IMR-90 (cell line): ENCODE measurements around the gene EIF2B5. TPM values are rescaled to one million over a fixed set of nuclear protein-coding genes. Genes with fewer than 3 reads are reported as not detected.

Experiments used
- ATAC-seq: fragments of 200-7000 bp; cut with Tn5 transposase; 2 replicates; pipeline ENCODE4 v1.9.1; 2020; ENCODE audit warnings: low read depth, mild to moderate bottlenecking, moderate library complexity
- BruUV-seq: library from RNA; stranded (reverse); fragments of 400-500 nt; replicated peaks from 2 replicates; lab custom pipeline; 2021; lab: Mats Ljungman, UMichigan
- CTCF ChIA-PET: fragments of 300-600 bp; formaldehyde crosslinking; extraction: SDS; loops from one replicate; lab custom pipeline; 2021; ENCODE audit warnings: antibody characterized with exemption; lab: Yijun Ruan, JAX
- POLR2A ChIA-PET: fragments of 300-600 bp; sonication (Branson Sonifier 250); formaldehyde crosslinking; loops from one replicate; lab custom pipeline; 2022; ENCODE audit warnings: antibody characterized with exemption; ENCODE audit not compliant: unreplicated experiment; lab: Charles Lee
- DNase-seq: peaks from one replicate; pipeline ENCODE4 v3.0.0; 2013
- H2AFZ ChIP-seq: replicated peaks from 2 replicates; pipeline ENCODE3; 2013; ENCODE audit warnings: low read length, mild to moderate bottlenecking; ENCODE audit not compliant: poor library complexity
- H2AK5ac ChIP-seq: 2 replicates; pipeline ENCODE4 v1.6.1; 2013; ENCODE audit warnings: low read depth, low read length, inconsistent platforms
- H2AK9ac ChIP-seq: replicated peaks from 2 replicates; pipeline ENCODE3; 2013; ENCODE audit warnings: mild to moderate bottlenecking, low read depth, low read length, moderate library complexity; ENCODE audit not compliant: poor library complexity
- H2BK120ac ChIP-seq: 2 replicates; pipeline ENCODE4 v1.6.1; 2013; ENCODE audit warnings: low read depth, low read length, inconsistent platforms
- H2BK15ac ChIP-seq: 3 replicates; pipeline ENCODE4 v1.6.1; 2013; ENCODE audit warnings: low read depth, low read length, inconsistent platforms
- H2BK20ac ChIP-seq: 2 replicates; pipeline ENCODE4 v1.6.1; 2013; ENCODE audit warnings: low read depth, mild to moderate bottlenecking, inconsistent platforms, low read length, moderate library complexity
- H2BK5ac ChIP-seq: 2 replicates; pipeline ENCODE4 v1.6.1; 2013; ENCODE audit warnings: mild to moderate bottlenecking, low read depth, low read length, inconsistent platforms; ENCODE audit not compliant: poor library complexity, severe bottlenecking
- H3K14ac ChIP-seq: replicated peaks from 2 replicates; pipeline ENCODE4 v1.6.1; 2013; ENCODE audit warnings: low read depth, low read length, inconsistent platforms
- H3K18ac ChIP-seq: 2 replicates; pipeline ENCODE4 v1.6.1; 2013; ENCODE audit warnings: low read depth, low read length, control low read depth
- H3K23ac ChIP-seq: 2 replicates; pipeline ENCODE4 v1.6.1; 2013; ENCODE audit warnings: low read depth, low read length, inconsistent platforms
- H3K27ac ChIP-seq: 2 replicates; pipeline ENCODE4 v1.5.1; 2013; ENCODE audit warnings: mild to moderate bottlenecking, control low read depth, low read length; ENCODE audit not compliant: insufficient read depth
- H3K27me3 ChIP-seq: 2 replicates; pipeline ENCODE4 v1.6.1; 2013; ENCODE audit warnings: low read length; ENCODE audit not compliant: control insufficient read depth, insufficient read depth
- H3K36me3 ChIP-seq: 2 replicates; pipeline ENCODE4 v1.6.1; 2013; ENCODE audit warnings: low read length, mixed read lengths; ENCODE audit not compliant: control insufficient read depth, insufficient read depth
- H3K4ac ChIP-seq: 2 replicates; pipeline ENCODE4 v1.6.1; 2013; ENCODE audit warnings: low read depth, low read length, inconsistent platforms
- H3K4me1 ChIP-seq: 2 replicates; pipeline ENCODE4 v1.6.1; 2013; ENCODE audit warnings: low read length, mixed read lengths; ENCODE audit not compliant: control insufficient read depth, insufficient read depth
- H3K4me2 ChIP-seq: 2 replicates; pipeline ENCODE4 v1.6.1; 2013; ENCODE audit warnings: low read depth, mild to moderate bottlenecking, control low read depth, low read length, moderate library complexity
- H3K4me3 ChIP-seq: 2 replicates; pipeline ENCODE4 v1.5.1; 2013; ENCODE audit warnings: low read depth, mild to moderate bottlenecking, control low read depth, low read length, moderate library complexity; ENCODE audit not compliant: insufficient read depth
- H3K56ac ChIP-seq: 2 replicates; pipeline ENCODE4 v1.6.1; 2013; ENCODE audit warnings: low read length, inconsistent platforms; ENCODE audit not compliant: insufficient read depth; ENCODE audit errors: extremely low read depth
- H3K79me1 ChIP-seq, 2 experiments: 2 replicates each; pipeline ENCODE4 v1.6.1; 2013; ENCODE audit warnings: low read length in 2 of 2, inconsistent platforms in 1 of 2, low read depth in 1 of 2
- H3K9ac ChIP-seq: 2 replicates; pipeline ENCODE4 v1.6.1; 2013; ENCODE audit warnings: low read depth, low read length, control low read depth
- H3K9me1 ChIP-seq: 2 replicates; pipeline ENCODE4 v1.6.1; 2013; ENCODE audit warnings: low read length, inconsistent platforms; ENCODE audit not compliant: insufficient read depth
- H3K9me3 ChIP-seq: 2 replicates; pipeline ENCODE4 v1.6.1; 2013; ENCODE audit warnings: low read length; ENCODE audit not compliant: control insufficient read depth, insufficient read depth
- H4K20me1 ChIP-seq: 2 replicates; pipeline ENCODE4 v1.6.1; 2013; ENCODE audit warnings: low read length, inconsistent platforms; ENCODE audit not compliant: insufficient read depth
- H4K5ac ChIP-seq: 2 replicates; pipeline ENCODE4 v1.6.1; 2013; ENCODE audit warnings: mild to moderate bottlenecking, low read depth, low read length, control low read depth
- H4K8ac ChIP-seq, 2 experiments: 2 replicates each; pipeline ENCODE4 v1.6.1; 2013; ENCODE audit warnings: low read depth in 2 of 2, low read length in 2 of 2, control low read depth in 1 of 2, inconsistent platforms in 1 of 2
- H4K91ac ChIP-seq: 2 replicates; pipeline ENCODE4 v1.6.1; 2013; ENCODE audit warnings: low read depth, low read length, inconsistent platforms; ENCODE audit not compliant: insufficient read depth
- BHLHE40 ChIP-seq: fragments of 150-350 bp; IDR thresholded peaks from 2 replicates; pipeline ENCODE4 v1.6.1; 2016; ENCODE audit warnings: mild to moderate bottlenecking, low read depth, low read length
- FOS ChIP-seq: fragments of 150-350 bp; IDR thresholded peaks from 2 replicates; pipeline ENCODE4 v1.6.1; 2016; ENCODE audit warnings: low read depth, low read length
- MAFK ChIP-seq: IDR thresholded peaks from 2 replicates; pipeline ENCODE4 v1.6.1; 2012; ENCODE audit warnings: low read depth, low read length, improper control_type of control experiment
- MAZ ChIP-seq: IDR thresholded peaks from 2 replicates; pipeline ENCODE4 v1.6.1; 2012; ENCODE audit warnings: low read depth, mild to moderate bottlenecking, low read length, improper control_type of control experiment, moderate library complexity, borderline replicate concordance
- MXI1 ChIP-seq: IDR thresholded peaks from 2 replicates; pipeline ENCODE4 v1.6.1; 2012; ENCODE audit warnings: low read depth, mild to moderate bottlenecking, low read length, moderate library complexity, borderline replicate concordance
- NFE2L2 ChIP-seq: fragments of 150-350 bp; IDR thresholded peaks from 2 replicates; pipeline ENCODE4 v1.6.1; 2016; ENCODE audit warnings: low read depth, mild to moderate bottlenecking, low read length
- POLR2A ChIP-seq: IDR thresholded peaks from 2 replicates; pipeline ENCODE4 v1.6.1; 2012; ENCODE audit warnings: mild to moderate bottlenecking, low read depth, low read length
- RFX5 ChIP-seq: IDR thresholded peaks from 2 replicates; pipeline ENCODE4 v1.8.0; 2012; ENCODE audit warnings: low read depth, mild to moderate bottlenecking, low read length, moderate library complexity
- SMC3 ChIP-seq: fragments of 150-350 bp; IDR thresholded peaks from 2 replicates; pipeline ENCODE4 v1.6.1; 2016; ENCODE audit warnings: low read depth, mild to moderate bottlenecking, antibody characterized with exemption, low read length, moderate library complexity
- WGBS, 2 experiments: methylation state at CpG; one replicate each; pipeline versions ENCODE4 v1.1.5 to v1.1.7; 2013; ENCODE audit warnings: missing lambda C conversion rate in 2 of 2; ENCODE audit not compliant: insufficient read length in 1 of 2; ENCODE audit errors: extremely low coverage in 2 of 2; 5-methylcytosine and 5-hydroxymethylcytosine counted together
- dilution Hi-C: fragments of 300-500 bp; cut with HindIII; formaldehyde crosslinking; loops from one replicate; pipeline ENCODE4 v1.14.3; 2018; ENCODE audit warnings: low sequenced_read_pairs; ENCODE audit not compliant: unreplicated experiment
- in situ Hi-C: fragments of 300-500 bp; cut with MboI; formaldehyde crosslinking; loops from 3 replicates; pipeline ENCODE4 v1.14.3; 2019; ENCODE audit warnings: low sequenced_read_pairs, inconsistent platforms, mixed read lengths
- intact Hi-C: fragments of 100-400 bp; cut with micrococcal nuclease; formaldehyde crosslinking; loops from 2 replicates; pipeline ENCODE4 v1.10.0; 2022
- polyA plus RNA-seq, 3 experiments: library from polyadenylated mRNA; depleted of rRNA; stranded (reverse); fragments of >200 nt; gene quantifications; 2 replicates each; pipeline ENCODE4 v1.2.3, GENCODE V29; 2012; ENCODE audit warnings: low replicate concordance in 1 of 3
- total RNA-seq: library from RNA; depleted of rRNA; stranded (reverse); fragments of >200 nt; gene quantifications from 2 replicates; pipeline ENCODE4 v1.2.3, GENCODE V29; 2012
- TF ChIP-seq, protein P1 (sequence below): conservative IDR thresholded peaks from 2 replicates; pipeline ENCODE4 v1.5.1; 2012; ENCODE audit warnings: mild to moderate bottlenecking, low read depth, low read length, improper control_type of control experiment
- TF ChIP-seq, protein P2 (sequence below): fragments of 150-350 bp; IDR thresholded peaks from 2 replicates; pipeline ENCODE4 v1.6.1; 2016; ENCODE audit warnings: low read depth, mild to moderate bottlenecking, low read length, moderate library complexity, borderline replicate concordance

The EIF2B5 gene
- total and polyA plus RNA-seq, 2 of the 4 experiments (the other 2 are of a cell fraction), result 31.7 to 37.6 TPM

DNA sequence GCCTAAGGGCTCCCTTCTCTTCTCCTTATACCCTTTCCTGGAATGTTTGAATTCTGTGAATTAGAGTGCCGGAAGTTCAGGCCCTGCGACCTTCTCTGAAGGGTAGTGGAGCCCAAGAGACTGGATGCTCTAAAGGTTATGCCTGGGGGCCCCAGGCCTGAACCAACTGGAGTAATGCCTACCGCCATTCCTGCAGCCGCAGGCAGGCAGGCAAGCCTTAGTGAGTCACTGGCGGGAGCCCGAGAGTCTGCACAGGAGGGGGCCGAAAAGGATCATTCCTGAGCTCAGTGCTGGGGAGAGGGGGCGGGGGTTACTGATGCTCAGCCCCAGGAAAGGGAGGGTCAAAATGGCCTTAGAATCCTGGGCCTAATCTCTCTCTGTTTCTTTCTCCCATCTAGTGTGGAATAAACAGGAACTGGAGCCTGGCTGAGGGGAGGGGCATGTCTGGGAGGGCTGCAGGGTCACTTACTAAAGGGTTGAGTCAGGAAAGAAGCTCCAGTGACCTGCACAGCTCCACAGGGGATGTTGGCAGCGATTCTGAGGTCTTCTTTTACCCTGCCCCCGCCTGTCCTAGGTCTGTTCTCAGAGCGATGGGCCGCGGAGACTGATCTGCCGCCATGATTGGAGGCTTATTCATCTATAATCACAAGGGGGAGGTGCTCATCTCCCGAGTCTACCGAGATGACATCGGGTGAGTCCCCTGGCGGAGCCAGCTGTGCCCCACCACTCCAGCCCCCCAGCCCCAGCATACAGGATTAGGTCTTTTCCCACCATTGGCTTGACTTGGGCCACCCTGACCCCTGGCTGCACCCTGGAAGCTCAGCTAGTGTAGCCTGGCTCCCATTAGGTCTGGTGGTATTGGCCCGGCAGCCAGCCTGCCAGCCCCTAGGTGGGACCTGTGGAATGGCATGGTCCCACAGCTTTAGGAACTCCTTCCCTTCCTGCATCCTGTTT is 41.5 kb downstream of the EIF2B5 start:
- peak overlapping the region; percentile 96 for H2BK5ac ChIP-seq
- peak; percentile 77 for ATAC-seq
- no TSS peak for BruUV-seq
- peaks cover 13% of the 10 kb centered on the region for H3K4me1 ChIP-seq
- H3K27ac ChIP-seq, result peak overlapping the region; percentile 96
- H3K9me3 ChIP-seq, result no peaks in the 10 kb centered on the region
- dilution Hi-C loops (no loop called here), in situ Hi-C loops (no loop called here), intact Hi-C loops (loop anchor here (1.0 to 5.0 kb wide), 3 partner anchors 9 to 279 kb away; partner anchors contain the start of gene DVL3)
- no peak for TF ChIP-seq NFE2L2
- TF ChIP-seq, protein P1, sequence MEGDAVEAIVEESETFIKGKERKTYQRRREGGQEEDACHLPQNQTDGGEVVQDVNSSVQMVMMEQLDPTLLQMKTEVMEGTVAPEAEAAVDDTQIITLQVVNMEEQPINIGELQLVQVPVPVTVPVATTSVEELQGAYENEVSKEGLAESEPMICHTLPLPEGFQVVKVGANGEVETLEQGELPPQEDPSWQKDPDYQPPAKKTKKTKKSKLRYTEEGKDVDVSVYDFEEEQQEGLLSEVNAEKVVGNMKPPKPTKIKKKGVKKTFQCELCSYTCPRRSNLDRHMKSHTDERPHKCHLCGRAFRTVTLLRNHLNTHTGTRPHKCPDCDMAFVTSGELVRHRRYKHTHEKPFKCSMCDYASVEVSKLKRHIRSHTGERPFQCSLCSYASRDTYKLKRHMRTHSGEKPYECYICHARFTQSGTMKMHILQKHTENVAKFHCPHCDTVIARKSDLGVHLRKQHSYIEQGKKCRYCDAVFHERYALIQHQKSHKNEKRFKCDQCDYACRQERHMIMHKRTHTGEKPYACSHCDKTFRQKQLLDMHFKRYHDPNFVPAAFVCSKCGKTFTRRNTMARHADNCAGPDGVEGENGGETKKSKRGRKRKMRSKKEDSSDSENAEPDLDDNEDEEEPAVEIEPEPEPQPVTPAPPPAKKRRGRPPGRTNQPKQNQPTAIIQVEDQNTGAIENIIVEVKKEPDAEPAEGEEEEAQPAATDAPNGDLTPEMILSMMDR, result no peak
- TF ChIP-seq MAFK, result no peak
- TF ChIP-seq BHLHE40, result no peak; the same call in 1 of the 2 replicates
- TF ChIP-seq MAZ, result peak; percentile 98
- peak; percentile 86 for TF ChIP-seq FOS
- peak; percentile 50 for TF ChIP-seq POLR2A
- TF ChIP-seq, protein P2, sequence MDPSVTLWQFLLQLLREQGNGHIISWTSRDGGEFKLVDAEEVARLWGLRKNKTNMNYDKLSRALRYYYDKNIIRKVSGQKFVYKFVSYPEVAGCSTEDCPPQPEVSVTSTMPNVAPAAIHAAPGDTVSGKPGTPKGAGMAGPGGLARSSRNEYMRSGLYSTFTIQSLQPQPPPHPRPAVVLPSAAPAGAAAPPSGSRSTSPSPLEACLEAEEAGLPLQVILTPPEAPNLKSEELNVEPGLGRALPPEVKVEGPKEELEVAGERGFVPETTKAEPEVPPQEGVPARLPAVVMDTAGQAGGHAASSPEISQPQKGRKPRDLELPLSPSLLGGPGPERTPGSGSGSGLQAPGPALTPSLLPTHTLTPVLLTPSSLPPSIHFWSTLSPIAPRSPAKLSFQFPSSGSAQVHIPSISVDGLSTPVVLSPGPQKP, result no peak
- no peak for TF ChIP-seq RFX5
- peak; percentile 34; the same call in 1 of the 2 replicates for TF ChIP-seq MXI1
- TF ChIP-seq SMC3, result 0 out of 2 replicates have a peak, but pooled peaks have one; percentile 10
- H3K14ac ChIP-seq, result peak overlapping the region; percentile 69
- H4K20me1 ChIP-seq, result peaks cover 58% of the 10 kb centered on the region
- peak overlapping the region; percentile 6; the same call in 1 of the 3 replicates for H2BK15ac ChIP-seq
- peak overlapping the region; percentile 83 for H4K91ac ChIP-seq
- DNase-seq, result peak; percentile 96
- H4K8ac ChIP-seq, result peak overlapping the region; percentile 77 to 87
- H2AK5ac ChIP-seq, result peak overlapping the region; percentile 90
- H3K4me2 ChIP-seq, result peak overlapping the region; percentile 97
- peak overlapping the region; percentile 48 for H3K18ac ChIP-seq
- no peak overlapping the region; the same call in 1 of the 2 replicates for H2BK20ac ChIP-seq
- H2AK9ac ChIP-seq, result peak overlapping the region; percentile 94
- H3K9me1 ChIP-seq, result peaks cover 27% of the 10 kb centered on the region
- peak overlapping the region; percentile 82 for H2AFZ ChIP-seq
- WGBS, 2 experiments, result 0% methylated on average over 4 of the region's 19 CpGs; no CpG with 5 or more reads in 1 of the 2 experiments
- peak overlapping the region; percentile 86 for H3K4me3 ChIP-seq
- H2BK120ac ChIP-seq, result peak overlapping the region; percentile 36
- peak overlapping the region; percentile 96 for H3K9ac ChIP-seq
- H3K4ac ChIP-seq, result peak overlapping the region; percentile 88
- H3K56ac ChIP-seq, result peak overlapping the region; percentile 95
- POLR2A ChIA-PET, result interaction anchor here (0.5 to 1.2 kb wide), 6 partner anchors 10 to 143 kb away, joined by 3 to 11 read pairs (median 3); partner anchors contain the start of gene ABCF3
- peaks cover 37 to 69% of the 10 kb centered on the region in 2 experiments for H3K79me1 ChIP-seq
- no peaks in the 10 kb centered on the region for H3K27me3 ChIP-seq
- H3K23ac ChIP-seq, result peak overlapping the region; percentile 81
- peak overlapping the region; percentile 48 for H4K5ac ChIP-seq
- CTCF ChIA-PET, result interaction anchor here (0.6 to 1.4 kb wide), 2 partner anchors 51 to 73 kb away, joined by 4 read pairs; partner anchors contain the start of gene EEF1AKMT4
- peaks cover 51% of the 10 kb centered on the region for H3K36me3 ChIP-seq
